GM18526 (cell line): ENCODE results near the gene LGI1.

Source experiments
- POLR2A ChIP-seq: IDR thresholded peaks from 3 replicates; pipeline ENCODE4 v1.6.1; 2011; ENCODE audit not compliant: insufficient read length; ENCODE audit errors: extremely low read depth

LGI1 gene

DNA sequence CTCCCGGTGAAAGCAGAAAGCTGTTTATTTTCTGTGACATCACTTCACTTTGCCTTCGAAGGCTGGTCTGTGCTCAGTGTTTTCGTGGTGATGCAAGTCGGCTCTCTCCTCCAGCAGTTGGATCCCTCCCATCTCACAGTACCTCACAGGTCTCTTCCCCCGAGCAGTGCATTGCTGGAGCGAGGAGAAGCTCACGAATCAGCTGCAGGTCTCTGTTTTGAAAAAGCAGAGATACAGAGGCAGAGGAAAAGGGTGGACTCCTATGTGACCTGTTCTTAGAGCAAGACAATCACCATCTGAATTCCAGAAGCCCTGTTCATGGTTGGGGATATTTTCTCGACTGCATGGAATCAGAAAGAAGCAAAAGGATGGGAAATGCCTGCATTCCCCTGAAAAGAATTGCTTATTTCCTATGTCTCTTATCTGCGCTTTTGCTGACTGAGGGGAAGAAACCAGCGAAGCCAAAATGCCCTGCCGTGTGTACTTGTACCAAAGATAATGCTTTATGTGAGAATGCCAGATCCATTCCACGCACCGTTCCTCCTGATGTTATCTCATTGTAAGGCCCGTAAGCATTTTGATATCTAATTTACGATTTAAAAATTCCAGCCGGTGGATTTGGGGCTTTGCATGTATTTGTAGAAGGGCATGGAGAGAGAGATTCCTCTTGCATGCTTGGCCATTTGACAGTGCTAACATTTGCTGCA is at the start of gene LGI1:
Gene LGI1, plus strand, starts transcription at position 136 of the 707 bp plus-strand sequence. Its CDS starts 209 bp downstream, at position 345.
- TF ChIP-seq POLR2A: no peak

DNA sequence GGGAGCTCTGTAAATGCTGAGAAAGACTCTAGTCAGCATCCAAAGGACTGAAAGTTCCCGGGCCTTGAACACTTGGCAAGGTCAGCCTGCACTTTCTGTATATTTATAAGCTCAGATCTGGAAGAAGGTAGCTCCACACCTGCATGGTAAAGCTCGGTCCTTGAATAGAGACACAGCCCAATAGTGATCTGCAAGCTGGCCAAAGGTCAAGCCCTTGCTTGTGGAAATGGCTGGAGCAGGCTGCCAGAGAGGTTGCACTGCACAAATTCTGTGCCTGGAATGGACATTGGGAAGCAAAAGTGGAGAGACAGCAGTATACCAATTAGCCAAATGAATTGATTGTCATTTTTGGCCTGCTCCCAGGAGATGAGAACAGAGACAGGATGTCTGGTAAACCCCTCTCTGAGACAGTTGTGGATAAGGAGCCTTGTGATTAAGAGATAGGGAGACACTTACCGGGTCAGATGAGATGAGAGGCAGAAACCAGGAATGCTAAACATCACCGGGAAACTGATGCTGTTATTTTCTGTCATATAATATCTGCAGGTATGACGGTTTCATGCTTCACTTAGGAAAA is 47.3 kb upstream of the LGI1 start:
- no peak for TF ChIP-seq POLR2A

DNA sequence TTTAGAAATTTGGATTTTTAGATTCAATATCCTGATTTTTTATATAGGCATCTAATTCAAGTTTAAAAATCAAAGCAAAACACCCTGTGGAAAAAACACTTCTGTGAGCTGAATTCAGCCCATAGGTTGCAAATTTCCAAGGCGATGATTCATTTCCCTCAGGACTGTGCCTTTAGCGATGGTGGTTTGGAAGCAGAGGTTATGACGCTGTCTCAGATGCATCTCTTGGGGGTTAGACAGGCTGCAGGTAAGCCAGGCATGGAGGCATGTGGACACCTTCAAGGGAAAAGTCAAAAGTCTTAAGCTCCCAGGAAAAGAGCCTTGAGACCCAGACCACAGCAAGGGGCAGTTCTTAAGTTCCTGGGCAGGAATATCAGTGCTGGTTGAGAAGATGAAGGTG is 45.8 kb upstream of the LGI1 start:
- TF ChIP-seq POLR2A: no peak

DNA sequence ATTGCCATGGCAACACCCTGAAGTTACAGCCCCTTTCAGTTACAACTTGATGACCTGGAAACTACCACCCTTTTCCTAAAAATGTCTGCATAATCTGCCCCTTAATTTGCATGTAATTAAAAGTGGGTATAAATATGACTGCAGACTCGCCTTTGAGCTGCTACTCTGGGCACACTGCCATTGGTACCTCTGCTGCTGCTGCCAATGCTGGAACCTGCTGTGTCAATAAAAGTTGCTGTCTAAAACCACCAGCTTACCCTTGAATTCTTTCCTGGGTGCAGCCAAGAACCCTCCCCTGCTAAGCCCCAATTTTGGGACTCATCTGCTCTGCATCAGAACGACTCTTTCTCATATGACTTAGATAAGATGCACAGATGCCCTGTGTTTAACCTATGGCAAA is 45.1 kb upstream of the LGI1 start:
- TF ChIP-seq POLR2A: no peak

DNA sequence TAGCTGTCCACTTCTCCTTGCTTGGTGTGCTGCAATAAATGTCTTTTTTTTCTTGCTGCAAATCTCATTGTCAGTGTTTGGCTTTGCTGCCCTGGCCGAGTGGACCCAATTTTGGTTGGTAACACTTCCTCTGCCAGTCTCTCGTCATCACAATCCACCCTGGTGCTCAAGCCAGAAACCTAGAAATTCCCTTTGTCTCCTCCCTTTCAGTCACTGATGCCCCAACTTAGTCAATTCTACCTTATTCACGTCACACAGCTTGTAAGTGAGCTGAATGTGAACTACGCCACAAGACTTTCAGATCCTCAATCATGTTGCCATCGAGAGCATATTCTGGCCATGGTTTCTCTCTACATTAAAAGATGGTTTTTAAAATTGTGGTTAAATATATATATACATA is 42.4 kb upstream of the LGI1 start:
- TF ChIP-seq POLR2A: no peak

DNA sequence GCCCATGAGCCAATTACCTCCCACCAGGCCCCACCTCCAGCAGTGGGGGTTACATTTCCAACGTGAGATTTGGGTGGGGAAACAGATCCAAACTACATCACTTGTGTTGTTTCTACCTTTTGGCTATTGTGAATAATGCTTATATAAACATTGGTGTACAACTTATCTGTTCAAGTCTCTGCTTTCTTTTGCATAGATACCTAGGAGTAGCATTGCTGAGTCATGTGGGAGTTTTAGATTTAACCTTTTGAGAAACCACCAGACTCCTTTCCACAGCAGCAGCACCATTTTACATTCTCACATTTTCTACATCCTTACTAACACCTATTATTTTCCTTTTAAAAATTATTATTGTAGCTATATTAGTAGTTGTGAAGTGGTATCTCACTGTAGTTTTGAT is 41.0 kb upstream of the LGI1 start:
- no peak for TF ChIP-seq POLR2A

DNA sequence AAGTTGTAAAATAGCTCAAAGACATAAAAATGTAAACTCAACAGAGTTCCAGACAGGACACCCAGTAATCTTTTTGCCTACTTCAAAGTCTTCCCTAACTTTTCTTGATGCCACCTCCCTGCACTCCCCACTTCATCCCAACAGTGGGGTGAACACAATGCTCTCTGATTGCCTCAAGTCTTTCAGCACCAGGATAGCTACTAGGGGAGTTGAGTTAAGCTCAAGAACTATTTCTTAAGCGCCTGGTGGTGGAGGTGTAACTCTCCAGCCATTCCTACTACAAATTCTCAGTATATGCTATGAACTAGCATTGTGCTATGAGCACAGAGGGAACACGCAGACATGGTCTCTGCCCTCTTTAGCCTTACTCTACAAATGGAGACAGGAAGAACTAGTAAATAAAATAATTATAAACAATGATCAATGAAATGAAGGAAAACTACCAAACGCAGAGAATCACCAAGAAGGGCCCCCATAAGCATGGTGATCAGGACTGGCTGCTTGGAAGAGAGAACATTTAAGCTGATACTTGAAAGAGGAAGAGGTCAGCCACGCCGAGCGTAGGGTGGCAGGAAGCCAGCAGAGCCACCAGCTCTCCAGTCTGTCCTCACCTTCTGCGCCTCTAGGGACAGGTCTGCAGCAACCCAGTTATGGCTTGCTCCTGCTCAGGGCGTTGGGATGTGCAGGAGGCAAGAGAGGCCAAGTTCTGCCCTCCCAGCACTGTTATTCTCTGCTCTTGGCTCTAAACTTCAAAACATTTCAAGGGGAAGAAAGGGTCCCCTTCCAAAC is 38.6 kb upstream of the LGI1 start:
- TF ChIP-seq POLR2A: no peak

DNA sequence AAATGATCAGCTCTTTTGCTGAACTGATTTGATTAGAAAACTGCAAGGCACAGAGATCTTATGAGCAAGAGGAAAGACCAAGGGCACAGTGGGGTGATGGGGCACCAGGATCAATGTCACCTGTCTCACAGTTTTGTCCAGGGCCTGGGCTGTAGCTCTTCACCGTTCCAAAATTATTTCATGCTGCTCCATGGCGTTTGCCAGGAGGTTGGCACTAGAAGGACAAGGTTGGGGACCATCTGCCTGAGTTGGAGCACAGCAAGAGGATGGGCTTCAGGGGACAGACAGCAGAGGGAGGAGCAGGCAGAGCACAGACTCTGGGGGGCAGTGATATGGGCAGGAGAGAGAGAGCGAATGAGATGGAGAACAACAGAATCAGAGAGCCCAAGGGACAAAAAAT is 37.8 kb upstream of the LGI1 start:
- no peak for TF ChIP-seq POLR2A

DNA sequence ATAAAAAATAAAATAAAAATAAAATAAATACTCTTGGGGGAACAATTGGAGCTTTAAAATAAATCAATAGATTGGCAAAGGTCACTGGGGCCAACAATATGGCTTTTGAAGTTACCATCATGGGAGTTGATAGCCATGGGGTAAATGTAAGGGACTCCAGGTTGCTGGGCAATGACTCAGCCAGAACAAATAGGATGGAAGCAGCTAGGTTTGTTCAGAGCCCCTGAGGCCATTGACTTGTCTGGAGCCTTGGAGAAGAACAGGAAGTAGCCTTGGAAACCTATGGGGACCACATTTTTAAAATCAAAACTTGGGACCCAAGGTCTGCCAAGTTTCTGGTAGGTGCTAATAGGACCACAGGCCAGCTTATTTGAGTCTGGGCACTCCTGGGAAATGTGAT is 35.2 kb upstream of the LGI1 start:
- no peak for TF ChIP-seq POLR2A

DNA sequence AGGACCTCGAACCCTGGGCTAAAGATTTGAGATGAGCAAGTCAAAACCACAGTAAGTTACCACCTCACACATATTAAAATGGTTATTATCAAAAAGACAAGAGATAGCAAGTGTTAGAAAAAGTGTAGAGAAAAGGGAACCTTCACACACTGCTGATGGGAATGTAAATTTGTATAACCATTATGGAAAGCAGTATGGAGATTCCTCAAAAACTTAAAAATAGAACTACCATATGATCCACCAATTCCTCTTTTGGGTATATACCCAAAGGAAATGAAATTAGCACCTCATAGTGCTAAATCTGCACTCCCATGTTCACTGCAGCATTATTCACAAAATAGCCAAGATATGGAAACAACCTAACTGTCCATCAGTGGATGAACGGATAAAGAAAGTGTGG is 34.6 kb upstream of the LGI1 start:
- no peak for TF ChIP-seq POLR2A

DNA sequence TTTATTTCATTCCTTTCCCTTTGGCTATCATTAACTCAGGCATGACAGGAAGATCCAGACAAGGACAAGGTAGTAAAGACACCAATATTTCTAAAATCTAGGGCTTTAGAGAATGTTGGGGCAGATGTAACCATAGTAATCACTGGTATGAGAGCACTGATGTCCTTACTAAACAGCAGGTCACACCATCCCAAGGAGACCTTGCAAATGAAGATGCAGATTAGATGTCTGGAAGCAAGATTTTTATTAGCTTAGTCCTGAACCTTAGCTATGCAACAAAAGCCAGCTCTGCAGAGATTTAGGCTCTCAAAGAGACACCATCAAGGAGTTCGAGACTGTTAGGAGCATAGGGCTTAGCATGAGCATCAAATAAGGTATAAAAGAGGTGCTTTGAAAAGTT is 31.7 kb upstream of the LGI1 start:
- no peak for TF ChIP-seq POLR2A

DNA sequence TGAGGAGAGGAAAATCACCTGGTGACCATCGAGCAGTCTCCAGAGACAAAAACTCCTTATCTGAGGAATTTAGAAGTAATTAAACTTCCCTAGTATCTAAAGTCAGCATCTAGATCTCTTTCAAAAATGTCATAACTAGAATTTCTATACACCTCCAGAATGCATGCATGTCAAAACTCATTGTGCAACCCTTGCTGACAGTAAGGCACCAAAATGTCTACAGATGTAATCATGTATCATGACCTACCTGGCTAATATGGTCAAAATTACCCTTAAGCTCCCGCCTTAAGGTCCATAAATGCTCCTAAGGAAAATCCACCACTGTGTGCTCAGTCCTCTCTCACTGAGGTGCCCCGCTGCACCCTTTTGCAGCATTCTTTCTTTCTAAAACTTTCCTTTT is 16.4 kb upstream of the LGI1 start:
- TF ChIP-seq POLR2A: no peak

DNA sequence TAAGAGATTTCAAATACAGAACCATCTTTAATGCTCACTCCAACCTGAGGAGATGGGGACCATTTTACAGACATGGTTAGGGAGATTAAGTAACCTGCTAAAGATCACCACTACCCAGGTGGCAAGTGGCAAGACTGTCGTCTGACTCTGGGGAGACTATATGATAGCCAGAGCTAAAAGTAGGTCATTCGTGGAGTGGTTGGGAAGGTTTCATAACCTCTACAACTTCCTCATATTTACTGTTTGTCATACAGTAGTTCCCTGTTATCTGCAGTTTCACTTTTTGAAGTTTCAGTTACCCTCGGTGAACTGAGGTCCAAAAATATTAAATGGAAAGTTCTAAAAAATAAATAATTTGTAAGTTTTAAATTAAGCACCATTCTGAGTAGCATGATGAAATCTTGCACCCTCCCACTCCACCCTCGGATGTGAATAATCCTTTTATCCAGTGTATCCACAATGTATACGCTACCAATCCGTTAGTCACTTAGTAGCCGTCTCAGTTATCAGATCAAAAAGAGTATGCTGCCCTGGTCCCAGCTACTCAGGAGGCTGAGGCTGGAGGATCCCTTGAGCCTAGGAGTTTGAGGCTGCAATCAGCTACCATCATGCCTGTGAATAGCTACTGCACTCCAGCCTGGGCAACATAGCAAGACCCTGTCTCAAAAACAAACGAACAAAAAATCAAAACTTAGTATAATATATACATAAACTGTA is 14.9 kb upstream of the LGI1 start:
- TF ChIP-seq POLR2A: no peak

DNA sequence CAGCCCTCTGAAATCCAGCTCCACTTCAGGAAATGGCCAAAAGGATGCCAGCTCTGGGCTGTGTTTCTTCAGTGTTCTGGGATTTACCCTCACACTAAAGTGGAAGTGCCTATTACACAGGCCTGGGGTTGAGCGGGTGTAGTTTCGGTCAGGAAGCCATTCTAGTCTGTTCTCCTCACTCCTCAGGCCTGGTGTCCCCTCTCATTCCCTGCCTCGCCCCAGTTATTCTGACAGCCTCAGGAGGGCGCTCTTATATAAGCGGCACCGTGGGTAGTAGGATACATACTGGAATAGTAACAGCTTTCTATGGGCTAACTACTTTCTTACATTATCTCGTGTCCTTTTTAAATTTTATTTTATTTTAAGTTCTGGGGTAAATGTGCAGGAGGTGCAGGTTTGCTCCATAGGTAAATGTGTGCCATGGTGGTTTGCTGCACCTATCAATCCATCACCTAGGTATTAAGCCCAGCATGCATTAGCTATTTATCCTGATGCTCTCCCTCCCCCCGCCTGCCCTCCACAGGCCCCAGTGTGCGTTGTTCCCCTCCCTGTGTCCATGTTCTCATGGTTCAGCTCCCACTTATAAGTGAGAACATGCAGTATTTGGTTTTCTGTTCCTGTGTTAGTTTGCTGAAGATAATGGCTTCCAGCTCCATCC is 12.2 kb upstream of the LGI1 start:
- TF ChIP-seq POLR2A: no peak

DNA sequence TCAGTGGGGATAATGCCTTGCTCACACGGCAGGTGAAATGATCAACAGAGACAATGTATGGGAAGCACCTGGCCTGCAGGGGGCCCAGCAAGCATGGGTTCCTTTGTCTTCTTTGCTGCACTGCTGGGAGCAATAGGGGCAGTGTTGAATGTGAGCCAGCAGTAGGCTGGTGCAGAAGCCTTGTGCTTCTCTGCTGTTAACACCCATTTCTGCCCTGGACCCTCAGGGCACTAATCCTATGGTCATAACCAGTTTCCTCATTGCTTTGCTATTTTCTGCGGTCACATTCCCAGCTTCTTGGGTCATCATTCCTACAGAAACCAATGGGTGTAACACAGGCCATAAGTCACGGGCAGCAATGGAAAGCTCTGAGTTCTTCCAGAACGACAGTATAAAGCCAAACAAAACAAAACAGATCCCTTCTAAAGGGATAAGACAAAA is 10.9 kb upstream of the LGI1 start:
- no peak for TF ChIP-seq POLR2A
